ENCODE results near the gene DSC2.

The DSC2 gene

DNA sequence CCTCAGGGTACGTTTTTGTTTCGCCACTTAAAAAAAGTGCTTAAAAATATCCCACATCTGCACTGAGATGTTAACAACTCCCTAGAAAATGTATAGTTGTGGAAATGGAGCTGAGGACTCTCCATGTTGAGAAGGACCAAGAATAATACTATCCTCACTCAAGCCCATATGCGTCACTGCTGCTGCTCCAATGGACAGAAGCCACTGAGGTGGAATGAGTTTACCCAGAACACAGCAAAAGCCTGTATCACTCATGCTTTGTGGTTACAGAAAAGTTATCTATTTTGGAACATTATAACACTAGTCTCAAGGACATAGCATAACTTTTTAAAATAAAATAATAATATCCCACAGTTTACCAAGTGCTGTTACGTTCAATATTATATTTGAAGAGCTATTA lies 91.6 kb downstream of the DSC2 start:
- TF ChIP-seq, protein P1, sequence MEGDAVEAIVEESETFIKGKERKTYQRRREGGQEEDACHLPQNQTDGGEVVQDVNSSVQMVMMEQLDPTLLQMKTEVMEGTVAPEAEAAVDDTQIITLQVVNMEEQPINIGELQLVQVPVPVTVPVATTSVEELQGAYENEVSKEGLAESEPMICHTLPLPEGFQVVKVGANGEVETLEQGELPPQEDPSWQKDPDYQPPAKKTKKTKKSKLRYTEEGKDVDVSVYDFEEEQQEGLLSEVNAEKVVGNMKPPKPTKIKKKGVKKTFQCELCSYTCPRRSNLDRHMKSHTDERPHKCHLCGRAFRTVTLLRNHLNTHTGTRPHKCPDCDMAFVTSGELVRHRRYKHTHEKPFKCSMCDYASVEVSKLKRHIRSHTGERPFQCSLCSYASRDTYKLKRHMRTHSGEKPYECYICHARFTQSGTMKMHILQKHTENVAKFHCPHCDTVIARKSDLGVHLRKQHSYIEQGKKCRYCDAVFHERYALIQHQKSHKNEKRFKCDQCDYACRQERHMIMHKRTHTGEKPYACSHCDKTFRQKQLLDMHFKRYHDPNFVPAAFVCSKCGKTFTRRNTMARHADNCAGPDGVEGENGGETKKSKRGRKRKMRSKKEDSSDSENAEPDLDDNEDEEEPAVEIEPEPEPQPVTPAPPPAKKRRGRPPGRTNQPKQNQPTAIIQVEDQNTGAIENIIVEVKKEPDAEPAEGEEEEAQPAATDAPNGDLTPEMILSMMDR (IDR thresholded peaks at IDR 0.05; ENCODE audit: control insufficient read depth, extremely low read depth, insufficient read depth), result no peak
- no peak overlapping the region for H3K4me3 ChIP-seq (ENCODE audit: low read depth, low read length)
- no peak for DNase-seq (ENCODE audit: low read depth)

Data from LNCaP clone FGC (cell line).